ENCODE results near the gene NUP43. TPM values are rescaled to one million over a fixed set of nuclear protein-coding genes. Genes with fewer than 3 reads are reported as not detected.

The NUP43 gene
- total RNA-seq, 1 donor from 2014 or later, result 39.7 TPM

DNA sequence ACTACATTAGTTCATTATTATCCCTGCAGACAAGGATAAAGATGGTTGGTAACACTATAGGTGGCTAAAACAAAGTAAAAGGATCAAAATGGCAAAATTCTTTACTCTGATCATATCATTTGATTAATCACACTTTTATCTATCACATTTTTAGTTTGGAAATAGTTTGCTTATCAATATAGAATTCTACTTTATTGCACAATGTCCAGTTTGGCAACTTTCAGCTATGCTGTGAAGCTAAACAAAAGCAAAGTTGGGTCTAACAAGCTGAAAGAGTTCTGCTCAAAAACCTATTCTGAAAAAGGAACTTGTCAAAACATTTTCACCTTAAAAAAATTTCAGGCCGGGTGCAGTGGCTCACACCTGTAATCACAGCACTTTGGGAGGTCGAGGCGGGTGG, 20.5 kb downstream of the NUP43 start:
- no peak for TF ChIP-seq EZH2 (IDR thresholded peaks at IDR 0.05; ENCODE audit: insufficient read depth, low read length)
- TF ChIP-seq CTCF (IDR thresholded peaks at IDR 0.05; ENCODE audit: insufficient read depth, low read depth, low read length), result no peak
- Histone ChIP-seq H3K9ac (ENCODE audit: low read length) (no peak overlapping the region), H3K9me3 (ENCODE audit: insufficient read depth, low read depth, low read length) (no peaks in the 10 kb centered on the region), H3K4me3 (ENCODE audit: insufficient read depth, low read depth, low read length) (no peak overlapping the region), H3K27ac (ENCODE audit: low read depth, low read length) (no peak overlapping the region), H3K27me3 (ENCODE audit: insufficient read depth, low read length) (no peaks in the 10 kb centered on the region), H3K79me2 (ENCODE audit: insufficient read depth, low read length) (no peaks in the 10 kb centered on the region), H3K36me3 (ENCODE audit: insufficient read depth, low read length) (peaks cover 31% of the 10 kb centered on the region), H4K20me1 (ENCODE audit: insufficient read depth, low read length) (no peaks in the 10 kb centered on the region), H3K4me2 (ENCODE audit: low read length) (no peak overlapping the region), H2AFZ (ENCODE audit: low read depth, low read length) (no peak overlapping the region), H3K4me1 (ENCODE audit: insufficient read depth, low read length) (no peaks in the 10 kb centered on the region)
- Mint-ChIP-seq H3K9me3 (ENCODE audit: unreplicated experiment) (no peaks in the 10 kb centered on the region), H3K4me1 (ENCODE audit: low read depth, unreplicated experiment) (no peaks in the 10 kb centered on the region), H3K27ac (ENCODE audit: unreplicated experiment) (no peak overlapping the region), H3K36me3 (ENCODE audit: low read depth, unreplicated experiment) (peaks cover 1% of the 10 kb centered on the region), H3K4me3 (ENCODE audit: unreplicated experiment) (no peak overlapping the region), H3K27me3 (ENCODE audit: low read depth, unreplicated experiment) (no peaks in the 10 kb centered on the region)
- DNase-seq (ENCODE audit: low read depth) (no peak), FAIRE-seq (no peak)

GRCh38 chr6:149723771-149724417, 22.4 kb downstream of the NUP43 start:
- H3K9me3 Mint-ChIP-seq (ENCODE audit: unreplicated experiment), result no peaks in the 10 kb centered on the region
- Histone ChIP-seq H4K20me1 (ENCODE audit: insufficient read depth, low read length) (no peaks in the 10 kb centered on the region), H3K4me3 (ENCODE audit: insufficient read depth, low read depth, low read length) (no peak overlapping the region), H2AFZ (ENCODE audit: low read depth, low read length) (no peak overlapping the region), H3K79me2 (ENCODE audit: insufficient read depth, low read length) (no peaks in the 10 kb centered on the region), H3K9ac (ENCODE audit: low read length) (no peak overlapping the region), H3K27me3 (ENCODE audit: insufficient read depth, low read length) (no peaks in the 10 kb centered on the region), H3K9me3 (ENCODE audit: insufficient read depth, low read depth, low read length) (no peaks in the 10 kb centered on the region), H3K27ac (ENCODE audit: low read depth, low read length) (no peak overlapping the region), H3K4me2 (ENCODE audit: low read length) (no peak overlapping the region), H3K4me1 (ENCODE audit: insufficient read depth, low read length) (no peaks in the 10 kb centered on the region), H3K36me3 (ENCODE audit: insufficient read depth, low read length) (peaks cover 15% of the 10 kb centered on the region)
- no peak overlapping the region for H3K4me3 Mint-ChIP-seq (ENCODE audit: unreplicated experiment)
- peak; percentile 62 for DNase-seq (ENCODE audit: low read depth)
- no peaks in the 10 kb centered on the region for H3K4me1 Mint-ChIP-seq (ENCODE audit: low read depth, unreplicated experiment)
- H3K27me3 Mint-ChIP-seq (ENCODE audit: low read depth, unreplicated experiment), result no peaks in the 10 kb centered on the region
- peak; percentile 92 for TF ChIP-seq CTCF (IDR thresholded peaks at IDR 0.05; ENCODE audit: insufficient read depth, low read depth, low read length)
- TF ChIP-seq EZH2 (IDR thresholded peaks at IDR 0.05; ENCODE audit: insufficient read depth, low read length), result no peak
- FAIRE-seq, result no peak
- H3K36me3 Mint-ChIP-seq (ENCODE audit: low read depth, unreplicated experiment), result no peaks in the 10 kb centered on the region
- no peak overlapping the region for H3K27ac Mint-ChIP-seq (ENCODE audit: unreplicated experiment)

DNA sequence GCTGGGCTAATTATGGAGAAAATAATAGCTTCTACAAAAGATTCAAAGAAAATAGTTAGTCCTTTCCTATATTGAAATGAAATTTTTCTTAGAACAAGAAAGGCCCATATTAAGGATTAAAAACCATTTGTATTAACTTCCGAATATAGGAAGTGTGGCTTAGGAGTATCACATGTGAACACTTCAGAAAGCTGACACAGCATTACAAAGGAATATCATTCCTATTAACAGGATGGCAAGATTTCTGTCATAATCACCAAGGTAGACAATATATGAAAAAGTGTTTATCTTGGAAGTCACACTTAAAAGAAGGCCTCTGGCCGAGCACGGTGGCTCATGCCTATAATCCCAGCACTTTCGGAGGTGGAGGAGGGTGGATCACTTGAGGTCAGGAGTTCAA, 23.1 kb downstream of the NUP43 start:
- peaks cover 4% of the 10 kb centered on the region for H3K79me2 ChIP-seq (ENCODE audit: insufficient read depth, low read length)
- H3K9ac ChIP-seq (ENCODE audit: low read length), result no peak overlapping the region
- no peak overlapping the region for H3K4me3 ChIP-seq (ENCODE audit: insufficient read depth, low read depth, low read length)
- H2AFZ ChIP-seq (ENCODE audit: low read depth, low read length), result no peak overlapping the region
- no peak overlapping the region for H3K27ac Mint-ChIP-seq (ENCODE audit: unreplicated experiment)
- no peaks in the 10 kb centered on the region for H3K4me1 ChIP-seq (ENCODE audit: insufficient read depth, low read length)
- H3K36me3 ChIP-seq (ENCODE audit: insufficient read depth, low read length), result peaks cover 12% of the 10 kb centered on the region
- no peaks in the 10 kb centered on the region for H3K9me3 ChIP-seq (ENCODE audit: insufficient read depth, low read depth, low read length)
- TF ChIP-seq CTCF (IDR thresholded peaks at IDR 0.05; ENCODE audit: insufficient read depth, low read depth, low read length), result no peak
- no peak for TF ChIP-seq EZH2 (IDR thresholded peaks at IDR 0.05; ENCODE audit: insufficient read depth, low read length)
- H3K27me3 ChIP-seq (ENCODE audit: insufficient read depth, low read length), result no peaks in the 10 kb centered on the region
- FAIRE-seq (no peak), DNase-seq (ENCODE audit: low read depth) (no peak)
- no peak overlapping the region for H3K4me3 Mint-ChIP-seq (ENCODE audit: unreplicated experiment)
- peaks cover 2% of the 10 kb centered on the region for H3K4me1 Mint-ChIP-seq (ENCODE audit: low read depth, unreplicated experiment)
- no peaks in the 10 kb centered on the region for H3K9me3 Mint-ChIP-seq (ENCODE audit: unreplicated experiment)
- no peaks in the 10 kb centered on the region for H3K36me3 Mint-ChIP-seq (ENCODE audit: low read depth, unreplicated experiment)
- H3K27ac ChIP-seq (ENCODE audit: low read depth, low read length), result no peak overlapping the region
- H4K20me1 ChIP-seq (ENCODE audit: insufficient read depth, low read length), result no peaks in the 10 kb centered on the region
- no peak overlapping the region for H3K4me2 ChIP-seq (ENCODE audit: low read length)
- H3K27me3 Mint-ChIP-seq (ENCODE audit: low read depth, unreplicated experiment), result no peaks in the 10 kb centered on the region

Measured in astrocyte (in vitro differentiated cells and primary cell).